ENCODE measurements around the gene ALDH16A1. TPM values are rescaled to one million over a fixed set of nuclear protein-coding genes. Genes with fewer than 3 reads are reported as not detected.

ALDH16A1 gene
- total RNA-seq, 1 experiment from 2014 or later, result 34.2 TPM

DNA sequence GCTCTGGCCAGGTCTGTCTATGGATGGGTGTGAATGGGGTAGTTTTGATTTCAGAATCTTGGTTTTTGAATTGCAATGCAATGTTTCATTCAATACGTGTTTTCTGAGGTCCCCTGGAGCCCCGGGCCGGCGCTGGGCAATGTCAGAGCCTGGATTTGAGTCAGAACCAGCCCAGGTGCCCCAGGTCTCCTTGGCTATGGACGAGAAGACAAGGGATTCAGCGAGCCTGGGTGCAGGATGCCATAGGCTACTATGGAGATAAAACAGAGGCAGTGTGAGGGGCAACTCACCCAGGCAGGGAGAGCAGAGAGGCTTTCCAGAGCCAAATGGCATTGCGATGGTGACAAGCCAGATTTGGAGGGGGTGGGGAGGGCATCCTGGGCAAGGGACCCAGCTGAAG, 33.2 kb downstream of the ALDH16A1 start:
- DNase-seq (ENCODE audit: unreplicated experiment), result no peak
- TF ChIP-seq CTCF (IDR thresholded peaks at IDR 0.05; ENCODE audit: unreplicated experiment), result no peak
- no peaks in the 10 kb centered on the region for H3K9me3 Mint-ChIP-seq (ENCODE audit: unreplicated experiment)
- intact Hi-C loops (cut with micrococcal nuclease), result loop anchor here (5.0 kb wide), 1 partner anchor 34 kb away; the partner anchor contains the start of genes ALDH16A1 and PIH1D1
- no TSS peak for BruUV-seq (replicated peaks)
- H3K27me3 Mint-ChIP-seq (ENCODE audit: insufficient read depth, unreplicated experiment), result no peaks in the 10 kb centered on the region
- peaks cover 43% of the 10 kb centered on the region for H3K36me3 Mint-ChIP-seq (ENCODE audit: insufficient read depth, unreplicated experiment)
- peak overlapping the region; percentile 99 for H3K27ac Mint-ChIP-seq (ENCODE audit: low read depth, unreplicated experiment)
- POLR2A ChIA-PET, result interaction anchor here (0.6 to 3.7 kb wide), 6 partner anchors 11 to 430 kb away, joined by 3 to 69 read pairs (median 3); partner anchors contain the start of genes ALDH16A1, PRRG2 and RPS11
- CTCF ChIA-PET, result interaction anchor here (3.4 kb wide), 1 partner anchor 13 kb away, joined by 22 read pairs; the partner anchor contains the start of gene FLT3LG
- no peaks in the 10 kb centered on the region for H3K4me1 Mint-ChIP-seq (ENCODE audit: insufficient read depth, unreplicated experiment)
- H3K4me3 Mint-ChIP-seq (ENCODE audit: unreplicated experiment), result no peak overlapping the region

DNA sequence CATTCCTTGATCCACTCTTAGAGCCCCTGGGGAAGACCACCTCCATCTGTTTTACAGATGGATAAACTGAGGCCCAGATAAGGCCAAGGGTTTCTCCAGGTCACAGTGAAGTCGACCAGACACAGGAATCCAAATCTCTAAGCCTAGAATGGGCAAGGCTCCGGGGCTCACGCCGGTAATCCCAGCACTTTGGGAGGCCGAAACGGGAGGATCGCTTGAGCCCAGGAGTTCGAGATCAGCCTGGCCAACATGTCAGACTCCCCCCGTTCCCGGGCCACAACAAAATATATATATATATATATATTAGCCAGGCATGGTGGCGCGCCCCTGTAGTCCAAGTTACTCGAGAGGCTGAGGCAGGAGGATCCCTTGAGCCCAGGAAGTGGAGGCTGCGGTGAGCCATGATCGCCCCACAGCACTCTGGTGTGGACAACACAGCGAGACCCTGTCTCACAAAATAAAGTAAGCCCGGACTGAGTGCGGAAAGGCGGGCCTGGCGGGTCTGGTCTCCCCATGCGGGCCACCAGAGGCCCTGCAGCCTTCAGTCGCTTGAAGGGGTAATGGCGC, 33.8 kb downstream of the ALDH16A1 start:
- TF ChIP-seq CTCF (IDR thresholded peaks at IDR 0.05; ENCODE audit: unreplicated experiment), result no peak
- H3K4me3 Mint-ChIP-seq (ENCODE audit: unreplicated experiment), result peak overlapping the region; percentile 95
- DNase-seq (ENCODE audit: unreplicated experiment), result no peak
- H3K27me3 Mint-ChIP-seq (ENCODE audit: insufficient read depth, unreplicated experiment), result no peaks in the 10 kb centered on the region
- BruUV-seq (replicated peaks), result TSS peak; percentile 74
- ChIA-PET POLR2A (interaction anchor here (0.6 to 3.7 kb wide), 11 partner anchors 10 to 431 kb away, joined by 3 to 69 read pairs (median 6); partner anchors contain the start of genes AKT1S1, ALDH16A1, NOSIP and PIH1D1), CTCF (no interaction called here)
- H3K27ac Mint-ChIP-seq (ENCODE audit: low read depth, unreplicated experiment), result peak overlapping the region; percentile 99
- intact Hi-C loops (cut with micrococcal nuclease), result loop anchor here (5.0 kb wide), 1 partner anchor 34 kb away; the partner anchor contains the start of genes ALDH16A1 and PIH1D1
- H3K36me3 Mint-ChIP-seq (ENCODE audit: insufficient read depth, unreplicated experiment), result peaks cover 49% of the 10 kb centered on the region
- no peaks in the 10 kb centered on the region for H3K4me1 Mint-ChIP-seq (ENCODE audit: insufficient read depth, unreplicated experiment)
- H3K9me3 Mint-ChIP-seq (ENCODE audit: unreplicated experiment), result no peaks in the 10 kb centered on the region

DNA sequence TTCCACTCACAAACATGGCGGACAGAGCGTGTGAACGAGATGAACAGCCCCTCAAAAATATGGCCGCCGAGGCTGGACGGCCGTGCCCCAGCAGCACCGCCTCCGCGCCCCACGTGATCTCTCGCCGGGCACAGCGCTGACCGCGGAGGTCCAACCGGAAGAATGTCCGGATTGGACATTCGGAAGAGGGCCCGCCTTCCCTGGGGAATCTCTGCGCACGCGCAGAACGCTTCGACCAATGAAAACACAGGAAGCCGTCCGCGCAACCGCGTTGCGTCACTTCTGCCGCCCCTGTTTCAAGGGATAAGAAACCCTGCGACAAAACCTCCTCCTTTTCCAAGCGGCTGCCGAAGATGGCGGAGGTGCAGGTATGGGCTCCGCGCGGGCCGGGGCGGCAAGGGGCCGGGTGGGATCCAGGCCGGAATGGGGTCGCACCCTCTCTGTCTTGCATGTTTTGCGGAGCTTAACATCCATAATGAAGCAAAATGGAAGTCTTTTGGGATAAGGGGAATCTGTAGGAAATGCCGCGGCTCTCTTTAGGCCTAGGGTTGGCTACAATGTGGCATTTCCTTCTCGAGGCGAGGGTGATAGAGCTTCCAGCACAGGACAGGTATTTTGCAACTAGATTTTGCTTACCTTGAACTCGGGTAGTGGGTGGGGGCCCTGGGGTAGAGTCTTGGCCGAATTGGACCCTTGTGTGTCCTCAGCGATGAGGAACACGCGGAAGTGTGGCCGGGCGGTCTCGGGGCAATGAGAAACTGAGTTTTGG, 34.4 kb downstream of the ALDH16A1 start, which contains the start of gene RPL13A:
Gene RPL13A (plus strand): TSS at position 332 of the 769 bp plus-strand sequence. CDS start 22 bp downstream, at position 354.
- Mint-ChIP-seq H3K4me3 (ENCODE audit: unreplicated experiment) (peak within 1 kb of the TSS; percentile 95), H3K27ac (ENCODE audit: low read depth, unreplicated experiment) (peak within 1 kb of the TSS; percentile 99), H3K4me1 (ENCODE audit: insufficient read depth, unreplicated experiment) (no peaks in the 10 kb centered on the region), H3K36me3 (ENCODE audit: insufficient read depth, unreplicated experiment) (peaks cover 55% of the 10 kb centered on the region), H3K27me3 (ENCODE audit: insufficient read depth, unreplicated experiment) (no peaks in the 10 kb centered on the region), H3K9me3 (ENCODE audit: unreplicated experiment) (no peaks in the 10 kb centered on the region)
- DNase-seq (ENCODE audit: unreplicated experiment), result peak; percentile 100
- TF ChIP-seq CTCF (IDR thresholded peaks at IDR 0.05; ENCODE audit: unreplicated experiment), result no peak
- POLR2A ChIA-PET, result interaction anchor here (0.7 to 3.7 kb wide), 16 partner anchors 10 to 389 kb away, joined by 3 to 69 read pairs (median 4); partner anchors contain the start of genes AKT1S1, ALDH16A1, FUZ and NOSIP
- BruUV-seq (replicated peaks), result TSS peak; percentile 62
- intact Hi-C loops (cut with micrococcal nuclease), result loop anchor here (5.0 kb wide), 1 partner anchor 35 kb away; the partner anchor contains the start of genes ALDH16A1 and PIH1D1
- CTCF ChIA-PET, result interaction anchor here (0.8 kb wide), 1 partner anchor 189 kb away, joined by 3 read pairs; no protein-coding TSS in a partner anchor
